ENCODE results near the gene ARHGEF28.

ARHGEF28 gene

GRCh38 chr5:73969195-73970036, 343.4 kb downstream of the ARHGEF28 start:
- peak; percentile 92 for FAIRE-seq

DNA sequence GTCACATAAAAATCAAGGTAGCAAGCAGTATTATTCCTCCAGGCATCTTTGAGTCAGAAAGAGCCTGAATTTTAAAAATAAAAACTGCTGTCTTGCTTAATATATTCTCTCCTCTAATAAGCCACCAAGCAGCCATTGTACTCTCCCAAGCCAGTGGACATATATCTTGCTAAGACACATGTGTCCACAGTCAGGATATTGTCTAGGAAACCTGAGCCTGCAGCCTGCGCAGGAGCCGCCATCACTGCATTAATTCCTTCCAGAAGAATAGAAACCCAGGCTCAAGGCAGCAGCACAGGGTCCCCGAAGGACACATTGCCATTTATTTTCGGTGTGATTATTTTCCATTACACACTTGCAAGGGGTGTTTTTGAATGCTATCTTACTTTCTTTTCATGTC, 345.3 kb downstream of the ARHGEF28 start:
- FAIRE-seq = no peak

- FAIRE-seq = no peak
Observed at GRCh38 chr5:73973135-73973534, 347.1 kb downstream of the ARHGEF28 start.

- no peak for FAIRE-seq
Observed at GRCh38 chr5:73974871-73975360, 348.9 kb downstream of the ARHGEF28 start.

GRCh38 chr5:73975845-73976244, 349.8 kb downstream of the ARHGEF28 start:
- FAIRE-seq = no peak

GRCh38 chr5:73977146-73977545, 351.1 kb downstream of the ARHGEF28 start:
- FAIRE-seq = no peak

GRCh38 chr5:73979321-73979720, 353.3 kb downstream of the ARHGEF28 start:
- FAIRE-seq = no peak

DNA sequence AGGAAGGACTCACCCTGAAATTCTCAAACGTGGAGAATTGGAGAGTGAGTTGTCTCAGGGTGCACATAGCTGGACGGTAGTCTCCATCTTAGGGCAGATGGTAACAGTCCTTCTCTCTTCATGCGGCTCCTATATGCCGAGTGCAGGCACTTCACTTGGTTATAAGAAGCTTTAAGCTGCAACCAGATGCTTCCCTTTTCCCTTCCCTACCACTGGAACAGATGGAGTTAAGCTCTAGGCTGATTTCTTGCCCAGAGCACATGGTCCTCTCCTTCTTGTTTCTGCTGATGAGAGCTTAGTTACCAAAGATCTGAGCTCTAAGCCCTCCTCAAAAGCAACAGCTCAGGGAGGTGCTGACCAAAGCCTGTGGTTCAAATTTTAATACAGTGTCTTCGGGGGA, 355.7 kb downstream of the ARHGEF28 start:
- no peak for FAIRE-seq

DNA sequence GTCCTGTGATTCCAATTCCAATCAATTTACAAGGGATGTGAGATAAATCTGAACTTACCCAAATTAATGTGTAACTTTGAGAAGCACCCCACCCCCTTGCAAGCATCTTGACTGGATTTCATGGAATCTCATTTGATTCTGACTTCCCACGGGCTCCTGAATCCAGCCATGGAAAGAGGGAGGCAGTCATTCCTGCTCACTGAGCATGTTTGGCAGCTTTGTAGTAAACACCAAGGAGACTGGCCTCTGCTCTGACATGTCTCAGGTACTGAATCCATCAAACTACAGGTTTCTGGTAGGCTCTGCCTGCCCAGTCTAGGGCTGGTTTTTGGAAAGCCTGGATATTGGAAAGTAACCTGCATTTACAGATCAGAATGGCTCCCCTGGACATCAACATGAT, 357.6 kb downstream of the ARHGEF28 start:
- FAIRE-seq = no peak

DNA sequence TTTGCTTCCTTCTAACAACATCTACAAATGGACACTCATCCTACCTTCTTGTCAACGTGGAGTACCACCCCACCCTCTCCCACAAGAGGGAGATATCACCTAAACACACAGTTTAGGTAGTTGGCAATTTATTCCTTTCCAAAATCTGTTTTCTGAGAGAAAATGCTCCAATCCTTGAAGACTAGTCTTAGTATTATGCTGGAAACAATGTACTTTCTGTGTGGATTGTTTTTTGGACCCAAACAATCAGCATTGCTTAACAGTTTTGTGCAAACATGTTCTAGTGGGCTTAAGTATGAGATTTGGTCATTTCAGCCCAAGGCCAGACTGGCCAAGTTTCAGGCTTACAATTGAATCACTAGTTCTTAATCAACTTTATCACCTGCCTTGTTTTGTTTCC, 359.1 kb downstream of the ARHGEF28 start:
- FAIRE-seq = no peak

GRCh38 chr5:73986729-73987128, 360.7 kb downstream of the ARHGEF28 start:
- FAIRE-seq = no peak

- no peak for FAIRE-seq
Observed at GRCh38 chr5:73987915-73988314, 361.9 kb downstream of the ARHGEF28 start.

DNA sequence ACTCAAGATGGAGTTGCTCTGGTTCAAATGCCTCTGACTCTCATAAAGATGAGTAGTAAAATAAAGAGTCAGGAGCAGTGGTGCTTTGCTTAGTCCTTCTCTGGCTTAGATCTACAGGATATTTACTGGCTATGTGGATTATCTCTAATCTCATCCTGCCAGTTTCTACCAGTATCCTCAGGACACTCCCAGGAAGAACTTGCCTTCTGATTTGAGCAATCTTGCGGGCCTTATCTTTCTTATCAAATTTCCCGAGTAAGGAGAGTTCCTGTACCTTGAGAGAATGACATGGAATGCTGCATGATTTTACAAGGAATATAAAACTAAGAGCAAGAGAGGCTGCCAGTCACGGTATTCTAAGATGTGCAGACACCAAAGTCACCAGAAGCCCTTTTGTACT, 364.0 kb downstream of the ARHGEF28 start:
- FAIRE-seq = no peak
